ENCODE data around the gene RNF213.

DNA sequence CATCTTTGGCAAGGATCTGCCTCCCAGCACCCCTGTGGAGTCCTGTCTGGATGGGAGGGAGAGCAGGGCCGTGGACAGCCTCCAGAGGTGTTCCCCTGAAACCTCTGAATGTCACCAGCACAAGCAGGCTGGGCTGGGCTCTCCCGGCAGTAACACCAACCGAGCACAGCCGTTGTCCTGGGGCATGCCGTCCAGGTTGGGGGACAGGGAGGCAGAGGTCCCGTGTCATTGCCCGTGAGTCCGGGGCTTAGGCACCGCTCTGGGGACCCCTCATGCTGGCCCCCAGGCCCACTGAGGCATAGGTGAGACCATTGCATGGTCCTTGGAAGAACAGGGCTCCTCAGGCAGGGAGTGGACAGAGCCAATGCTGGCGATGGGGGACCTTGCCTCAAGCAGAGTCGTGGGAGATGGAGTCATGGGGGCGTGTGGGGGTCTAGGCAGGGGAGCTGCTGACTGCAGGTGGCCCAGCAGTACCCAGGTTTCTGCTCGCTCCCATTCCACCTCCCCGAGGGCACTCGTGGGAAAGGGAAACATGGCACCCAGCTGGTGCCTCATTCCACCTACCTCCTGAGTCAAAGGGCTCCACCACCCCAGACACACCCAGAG is 171.8 kb downstream of the RNF213 start:
- TF ChIP-seq CTCF (conservative IDR thresholded peaks at IDR 0.05; ENCODE audit: low read length) (no peak), EZH2phosphoT487 (IDR thresholded peaks at IDR 0.05; ENCODE audit: borderline replicate concordance) (no peak)
